Pancreas (tissue), 10 donors: ENCODE data around the gene C5orf58. TPM values are rescaled to one million over a fixed set of nuclear protein-coding genes. Genes with fewer than 3 reads are reported as not detected.

Experiments
- ATAC-seq, 4 donors: fragments of 200-7000 bp; cut with Tn5 transposase; one replicate each; pipeline versions ENCODE4 v1.8.0 to v1.9.1; 2020; ENCODE audit warnings: mild to moderate bottlenecking in 4 of 4, moderate library complexity in 4 of 4
- DNase-seq, 6 donors: peaks; one replicate each; pipeline ENCODE4 v3.0.0-alpha.2; 2020
- FAIRE-seq: peaks from 2 replicates; lab custom pipeline; 2012; peaks lifted over from hg19 to GRCh38; lab: Jason Lieb, UNC
- H3K27ac ChIP-seq, 4 donors: fragments of 200-600 bp; sonication (generic); 1 replicate in 3 of 4; 2 replicates in 1 of 4; pipeline versions ENCODE4 v1.5.0 to v1.8.0; 2020
- H3K27me3 ChIP-seq, 4 donors: fragments of 200-600 bp; one replicate each; pipeline ENCODE4 v1.8.0; 2021
- H3K36me3 ChIP-seq, 3 donors: fragments of 200-600 bp; sonication (generic) in 1 of 3; one replicate each; pipeline versions ENCODE4 v1.5.0 to v1.8.0; 2020 to 2021
- H3K4me1 ChIP-seq, 3 donors: fragments of 200-600 bp; one replicate each; pipeline ENCODE4 v1.8.0; 2021
- H3K4me3 ChIP-seq, 4 donors: fragments of 200-600 bp; sonication (generic) in 2 of 4; one replicate each; pipeline versions ENCODE4 v1.5.0 to v1.8.0; 2020 to 2021
- H3K9me3 ChIP-seq, 4 donors: fragments of 200-600 bp; one replicate each; pipeline ENCODE4 v1.8.0; 2021
- WGBS, 2 donors: extraction: QIAGEN DNeasy Blood & Tissue Kit; methylation state at CpG; one replicate each; pipeline ENCODE4 v1.1.7; 2013; 5-methylcytosine and 5-hydroxymethylcytosine counted together
- intact Hi-C, 3 donors: fragments of 100-400 bp; cut with DNase I; formaldehyde crosslinking; loops; one replicate each; pipeline versions ENCODE4 v1.11.1 to v1.14.2; 2022
- polyA plus RNA-seq, 2 donors: library from polyadenylated mRNA; stranded (reverse); fragments of 200-250 nt; gene quantifications; one replicate each; pipeline ENCODE4 v1.2.3, GENCODE V29; 2013
- total RNA-seq, 6 donors: library from RNA; stranded (reverse); fragmentation: NEBNext Ultra II Directional in 4 of 6; extraction: Animal tissue kit (Norgen Biotek cat#: 25700) in 4 of 6; gene quantifications; one replicate each; pipeline versions ENCODE4 v1.2.1 to v1.2.4, GENCODE V29; 2021 to 2023
- TF ChIP-seq, protein P1 (sequence below), 4 donors: fragments of 200-600 bp; sonication (generic) in 3 of 4; IDR thresholded peaks; one replicate each; pipeline versions ENCODE4 v1.5.0 to v1.8.0; 2021; ENCODE audit warnings: antibody characterized with exemption in 4 of 4
- donor health status: healthy with polysubstance abuse.
- donor health status: DM: no; HTN: no; CAD: no; lungs with moderate emphysema.
- donor health status: DM: no; HTN: no; CAD: no.
- donor health status: control.
- donor health status: control.
- donor health status: Bipolar disorder and iron deficiency.
- donor health status: DM: yes; HTN: yes; CAD: no.
- donor health status: DM: no; HTN: no; CAD: no.
- donor health status: DM: no; HTN: no; CAD: no.
- donor health status: DM: yes; HTN: yes; CAD: no.

The C5orf58 gene
- total and polyA plus RNA-seq, 8 donors, result 0.21 TPM; not detected in 7

DNA sequence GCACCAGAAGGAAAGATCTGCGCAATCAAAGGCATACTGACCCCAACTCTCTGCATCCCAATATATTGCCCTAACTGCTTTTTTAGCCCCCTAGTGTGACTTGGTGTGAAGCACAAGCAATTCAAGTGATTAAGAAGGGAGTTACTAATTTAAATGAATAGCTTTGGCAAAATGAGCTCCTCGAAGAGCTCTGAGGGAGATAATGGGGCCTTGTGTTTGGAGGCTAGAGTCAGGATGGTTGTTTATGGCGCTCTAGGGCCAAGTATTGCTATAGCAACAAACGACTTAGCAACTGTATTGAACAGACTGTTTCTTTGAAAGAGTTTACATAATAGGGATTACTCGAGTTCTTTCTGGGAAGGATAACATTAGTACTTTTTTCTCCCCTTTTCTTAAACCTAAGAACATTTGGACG is 11.5 kb upstream of the C5orf58 start:
- Histone ChIP-seq H3K4me3 (no peak overlapping the region), H3K36me3 (no peaks in the 10 kb centered on the region), H3K9me3 (no peaks in the 10 kb centered on the region), H3K27ac (no peak overlapping the region), H3K4me1 (no peaks in the 10 kb centered on the region), H3K27me3 (no peaks in the 10 kb centered on the region)
- TF ChIP-seq, protein P1, sequence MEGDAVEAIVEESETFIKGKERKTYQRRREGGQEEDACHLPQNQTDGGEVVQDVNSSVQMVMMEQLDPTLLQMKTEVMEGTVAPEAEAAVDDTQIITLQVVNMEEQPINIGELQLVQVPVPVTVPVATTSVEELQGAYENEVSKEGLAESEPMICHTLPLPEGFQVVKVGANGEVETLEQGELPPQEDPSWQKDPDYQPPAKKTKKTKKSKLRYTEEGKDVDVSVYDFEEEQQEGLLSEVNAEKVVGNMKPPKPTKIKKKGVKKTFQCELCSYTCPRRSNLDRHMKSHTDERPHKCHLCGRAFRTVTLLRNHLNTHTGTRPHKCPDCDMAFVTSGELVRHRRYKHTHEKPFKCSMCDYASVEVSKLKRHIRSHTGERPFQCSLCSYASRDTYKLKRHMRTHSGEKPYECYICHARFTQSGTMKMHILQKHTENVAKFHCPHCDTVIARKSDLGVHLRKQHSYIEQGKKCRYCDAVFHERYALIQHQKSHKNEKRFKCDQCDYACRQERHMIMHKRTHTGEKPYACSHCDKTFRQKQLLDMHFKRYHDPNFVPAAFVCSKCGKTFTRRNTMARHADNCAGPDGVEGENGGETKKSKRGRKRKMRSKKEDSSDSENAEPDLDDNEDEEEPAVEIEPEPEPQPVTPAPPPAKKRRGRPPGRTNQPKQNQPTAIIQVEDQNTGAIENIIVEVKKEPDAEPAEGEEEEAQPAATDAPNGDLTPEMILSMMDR (IDR thresholded peaks at IDR 0.05), result no peak
- ATAC-seq (peak in 1 of 4 donors; percentile 42), FAIRE-seq (no peak), DNase-seq (no peak)
- 45 to 48% methylated on average over 6 of the region's 6 CpGs for WGBS, 2 donors
- intact Hi-C loops, result loop anchor here in 1 of 3 donors (10.0 kb wide), 1 partner anchor 203 kb away; no protein-coding TSS in a partner anchor

- Histone ChIP-seq H3K27me3 (no peaks in the 10 kb centered on the region), H3K4me1 (no peaks in the 10 kb centered on the region), H3K4me3 (no peak overlapping the region), H3K27ac (no peak overlapping the region), H3K36me3 (no peaks in the 10 kb centered on the region), H3K9me3 (no peaks in the 10 kb centered on the region)
- TF ChIP-seq, protein P1 (IDR thresholded peaks at IDR 0.05), result no peak
- ATAC-seq, result no peak
- DNase-seq, result no peak
- intact Hi-C loops, result loop anchor here in 1 of 3 donors (10.0 kb wide), 1 partner anchor 201 kb away; no protein-coding TSS in a partner anchor
- no peak for FAIRE-seq
These were observed 9.4 kb upstream of the C5orf58 start for GRCh38 chr5:170223360-170223759.

DNA sequence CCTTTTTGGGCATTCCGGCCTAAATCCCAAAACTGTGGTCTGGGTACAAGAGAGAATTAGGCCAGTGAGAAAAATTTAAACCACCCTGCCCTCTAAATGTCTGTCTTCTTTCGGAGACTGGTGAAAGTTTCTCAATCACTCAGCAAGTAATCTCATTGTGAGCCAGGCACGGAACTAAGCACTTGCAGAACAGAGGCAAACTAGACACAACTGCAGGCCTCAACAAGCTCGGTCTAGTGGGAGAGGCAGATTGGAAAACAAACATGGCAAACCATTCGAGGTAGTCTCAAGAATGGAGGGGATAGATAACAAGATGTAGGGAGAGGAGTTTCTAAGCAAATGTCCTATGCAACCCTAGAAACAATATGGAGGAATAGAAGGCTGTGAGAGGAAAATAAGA is 8.9 kb upstream of the C5orf58 start:
- DNase-seq, result no peak
- TF ChIP-seq, protein P1 (IDR thresholded peaks at IDR 0.05), result no peak
- ATAC-seq, result no peak
- Histone ChIP-seq H3K36me3 (no peaks in the 10 kb centered on the region), H3K9me3 (no peaks in the 10 kb centered on the region), H3K27me3 (no peaks in the 10 kb centered on the region), H3K27ac (no peak overlapping the region), H3K4me1 (no peaks in the 10 kb centered on the region), H3K4me3 (no peak overlapping the region)
- 71 to 72% methylated on average over 5 of the region's 5 CpGs for WGBS, 2 donors
- no peak for FAIRE-seq
- intact Hi-C loops, result loop anchor here in 1 of 3 donors (10.0 kb wide), 1 partner anchor 201 kb away; no protein-coding TSS in a partner anchor

- Histone ChIP-seq H3K4me1 (no peaks in the 10 kb centered on the region), H3K36me3 (no peaks in the 10 kb centered on the region), H3K4me3 (no peak overlapping the region), H3K27ac (no peak overlapping the region), H3K9me3 (no peaks in the 10 kb centered on the region), H3K27me3 (no peaks in the 10 kb centered on the region)
- FAIRE-seq (no peak), ATAC-seq (peak in 3 of 4 donors; percentile 76 to 88 (median 79)), DNase-seq (peak in 5 of 6 donors; percentile 23 to 70 (median 49))
- TF ChIP-seq, protein P1 (IDR thresholded peaks at IDR 0.05), result peak in 3 of 4 donors; percentile 36 to 66 (median 64)
- intact Hi-C loops, result loop anchor here in 2 of 3 donors (5.0 to 10.0 kb wide), 2 partner anchors 197 to 199 kb away; no protein-coding TSS in a partner anchor
- 48 to 51% methylated on average over 7 of the region's 7 CpGs for WGBS, 2 donors
These were observed 7.3 kb upstream of the C5orf58 start for GRCh38 chr5:170225326-170226128.
